Activated B cell treated with CpG ODN at 0.5 μM for 24 hours (primary cell): Measurements from ENCODE around the gene ATP9A. TPM values are rescaled to one million over a fixed set of nuclear protein-coding genes. Genes with fewer than 3 reads are reported as not detected.
"Not testable (repeated sequence)": the region's sequence is repeated elsewhere in the genome, so short reads cannot be mapped to it uniquely, and the experiment has no call there.

Source experiments
- ATAC-seq: fragments of 200-7000 bp; cut with Tn5 transposase; one replicate; pipeline ENCODE4 v1.10.0; 2021; ENCODE audit warnings: low read depth, mild to moderate bottlenecking, moderate library complexity
- CTCF ChIA-PET: fragments of 350-600 bp; sonication (Branson Sonifier 250); formaldehyde crosslinking; loops from one replicate; lab custom pipeline; 2021; ENCODE audit warnings: antibody characterized with exemption; lab: Charles Lee
- POLR2A ChIA-PET: fragments of 350-600 bp; sonication (Branson Sonifier 250); formaldehyde crosslinking; loops from one replicate; lab custom pipeline; 2021; ENCODE audit warnings: antibody characterized with exemption; lab: Charles Lee
- DNase-seq: peaks from one replicate; pipeline ENCODE4 v3.0.0; 2022
- H3K27ac Mint-ChIP-seq: one replicate; pipeline ENCODE4 v1.8.0; 2020; ENCODE audit warnings: mixed read lengths
- H3K27me3 Mint-ChIP-seq: one replicate; pipeline ENCODE4 v1.8.0; 2021; ENCODE audit warnings: mixed read lengths
- H3K36me3 Mint-ChIP-seq: one replicate; pipeline ENCODE4 v1.8.0; 2021; ENCODE audit warnings: low read depth, mixed read lengths
- H3K4me1 Mint-ChIP-seq: one replicate; pipeline ENCODE4 v1.8.0; 2021; ENCODE audit warnings: mixed read lengths
- H3K4me3 Mint-ChIP-seq: one replicate; pipeline ENCODE4 v1.8.0; 2020; ENCODE audit warnings: mild to moderate bottlenecking, mixed read lengths
- H3K9me3 Mint-ChIP-seq: one replicate; pipeline ENCODE4 v1.8.0; 2020; ENCODE audit warnings: mixed read lengths
- intact Hi-C: fragments of 100-400 bp; cut with micrococcal nuclease; formaldehyde crosslinking; loops from one replicate; pipeline ENCODE4 v1.15.1; 2024
- total RNA-seq: library from RNA; stranded (reverse); gene quantifications from 2 replicates; pipeline ENCODE4 v1.2.3, GENCODE V29; 2022
- TF ChIP-seq, protein P1 (sequence below): fragments of 200-600 bp; IDR thresholded peaks from one replicate; pipeline ENCODE4 v1.8.0; 2022; ENCODE audit warnings: antibody characterized with exemption, mild to moderate bottlenecking

The ATP9A gene
- total RNA-seq, 1 donor from 2014 or later, result 0.07 TPM

DNA sequence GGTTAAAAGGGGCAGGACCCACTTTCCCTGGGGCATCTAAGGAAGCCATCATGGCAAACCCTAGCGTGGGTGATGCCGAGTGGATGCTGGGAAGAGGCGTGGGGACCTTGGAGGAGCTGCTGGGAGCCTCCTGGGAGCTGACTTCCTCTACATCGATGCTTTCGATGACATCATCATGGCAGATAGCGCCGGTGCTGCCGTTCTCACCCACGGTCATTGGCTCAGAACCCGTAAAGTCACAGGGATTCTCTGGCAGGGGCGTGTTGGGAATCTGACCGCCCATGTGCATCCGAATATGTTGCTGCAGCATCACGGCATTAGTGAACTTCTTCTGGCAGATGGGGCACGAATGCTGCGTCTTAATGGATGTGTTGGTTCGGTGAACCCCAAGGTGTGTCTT, 22.1 kb upstream of the ATP9A start:
- Mint-ChIP-seq H3K9me3 (no peaks in the 10 kb centered on the region), H3K27ac (no peak overlapping the region), H3K36me3 (no peaks in the 10 kb centered on the region), H3K4me3 (no peak overlapping the region), H3K4me1 (no peaks in the 10 kb centered on the region), H3K27me3 (peaks cover 10% of the 10 kb centered on the region)
- ChIA-PET CTCF (no interaction called here), POLR2A (no interaction called here)
- TF ChIP-seq, protein P1, sequence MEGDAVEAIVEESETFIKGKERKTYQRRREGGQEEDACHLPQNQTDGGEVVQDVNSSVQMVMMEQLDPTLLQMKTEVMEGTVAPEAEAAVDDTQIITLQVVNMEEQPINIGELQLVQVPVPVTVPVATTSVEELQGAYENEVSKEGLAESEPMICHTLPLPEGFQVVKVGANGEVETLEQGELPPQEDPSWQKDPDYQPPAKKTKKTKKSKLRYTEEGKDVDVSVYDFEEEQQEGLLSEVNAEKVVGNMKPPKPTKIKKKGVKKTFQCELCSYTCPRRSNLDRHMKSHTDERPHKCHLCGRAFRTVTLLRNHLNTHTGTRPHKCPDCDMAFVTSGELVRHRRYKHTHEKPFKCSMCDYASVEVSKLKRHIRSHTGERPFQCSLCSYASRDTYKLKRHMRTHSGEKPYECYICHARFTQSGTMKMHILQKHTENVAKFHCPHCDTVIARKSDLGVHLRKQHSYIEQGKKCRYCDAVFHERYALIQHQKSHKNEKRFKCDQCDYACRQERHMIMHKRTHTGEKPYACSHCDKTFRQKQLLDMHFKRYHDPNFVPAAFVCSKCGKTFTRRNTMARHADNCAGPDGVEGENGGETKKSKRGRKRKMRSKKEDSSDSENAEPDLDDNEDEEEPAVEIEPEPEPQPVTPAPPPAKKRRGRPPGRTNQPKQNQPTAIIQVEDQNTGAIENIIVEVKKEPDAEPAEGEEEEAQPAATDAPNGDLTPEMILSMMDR, result no peak
- no peak for DNase-seq
- intact Hi-C loops, result no loop called here
- no peak for ATAC-seq

DNA sequence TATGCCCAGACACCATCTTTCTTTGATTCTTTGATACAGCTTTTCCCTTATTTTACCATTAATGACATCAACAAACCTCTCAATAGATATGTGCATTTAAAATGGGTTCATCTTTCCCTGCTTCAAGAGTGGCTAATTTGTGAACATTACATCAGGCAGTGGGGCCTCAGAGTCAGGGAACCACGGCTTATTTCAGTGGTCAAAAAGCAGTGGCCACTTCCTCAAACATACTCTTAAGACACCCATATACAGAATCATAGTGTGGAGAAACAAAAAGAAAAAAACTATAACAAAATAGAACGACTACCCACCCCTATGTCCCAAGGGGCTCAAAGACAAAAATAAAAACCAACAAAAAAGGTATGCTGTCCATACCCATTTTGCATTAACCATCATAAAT, 21.2 kb upstream of the ATP9A start:
- intact Hi-C loops, result no loop called here
- Mint-ChIP-seq H3K4me1 (no peaks in the 10 kb centered on the region), H3K9me3 (no peaks in the 10 kb centered on the region), H3K27ac (no peak overlapping the region), H3K4me3 (no peak overlapping the region), H3K36me3 (no peaks in the 10 kb centered on the region), H3K27me3 (peaks cover 10% of the 10 kb centered on the region)
- TF ChIP-seq, protein P1, result no peak
- DNase-seq, result no peak
- POLR2A ChIA-PET, result no interaction called here
- no peak for ATAC-seq
- CTCF ChIA-PET, result no interaction called here

DNA sequence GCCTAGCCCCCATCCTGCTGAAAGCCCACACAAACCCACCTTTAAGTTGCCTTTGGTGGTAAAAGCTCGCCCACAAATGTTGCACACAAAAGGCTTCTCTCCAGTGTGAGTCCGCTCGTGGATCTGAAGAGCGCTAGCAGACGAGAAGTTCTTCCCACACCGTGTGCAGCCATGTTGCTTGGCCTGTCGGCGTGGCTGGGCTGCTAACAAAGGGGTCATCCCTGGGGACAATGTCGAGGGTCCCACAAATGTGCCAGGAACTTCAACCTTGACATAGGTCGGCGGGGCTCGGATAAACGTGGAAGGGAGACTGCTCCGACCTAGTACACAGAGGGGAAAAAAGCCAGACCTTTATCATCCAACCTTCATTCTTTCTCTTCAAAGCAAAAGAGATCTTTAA, 20.6 kb upstream of the ATP9A start:
- CTCF ChIA-PET, result no interaction called here
- TF ChIP-seq, protein P1, result no peak
- no peak overlapping the region for H3K27ac Mint-ChIP-seq
- no peaks in the 10 kb centered on the region for H3K36me3 Mint-ChIP-seq
- no peak overlapping the region for H3K4me3 Mint-ChIP-seq
- no peaks in the 10 kb centered on the region for H3K4me1 Mint-ChIP-seq
- no peak for DNase-seq
- intact Hi-C loops, result no loop called here
- no peak for ATAC-seq
- H3K27me3 Mint-ChIP-seq, result peaks cover 10% of the 10 kb centered on the region
- POLR2A ChIA-PET, result no interaction called here
- no peaks in the 10 kb centered on the region for H3K9me3 Mint-ChIP-seq

DNA sequence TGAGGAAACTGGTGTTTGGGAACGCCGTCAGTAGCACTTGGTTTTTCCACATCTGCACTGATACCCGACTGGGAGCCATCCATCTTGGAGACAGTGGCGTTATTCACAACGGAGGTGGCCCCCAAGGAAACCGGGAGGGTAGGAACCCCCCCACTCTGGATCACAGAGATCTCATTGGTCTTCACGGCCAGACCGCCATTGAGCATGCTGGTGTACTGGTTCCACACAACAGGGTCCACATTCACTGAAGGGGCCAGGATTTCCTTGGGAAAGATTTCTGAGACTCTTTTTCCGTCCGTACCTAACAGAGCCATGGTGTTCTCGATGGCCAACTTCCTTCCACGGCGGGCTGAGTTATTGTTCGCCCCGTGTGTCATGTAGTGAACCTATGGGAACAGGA, 16.1 kb upstream of the ATP9A start:
- TF ChIP-seq, protein P1, result no peak
- Mint-ChIP-seq H3K27me3 (peaks cover 2% of the 10 kb centered on the region), H3K27ac (no peak overlapping the region), H3K4me1 (no peaks in the 10 kb centered on the region), H3K9me3 (no peaks in the 10 kb centered on the region), H3K36me3 (no peaks in the 10 kb centered on the region), H3K4me3 (no peak overlapping the region)
- intact Hi-C loops, result no loop called here
- DNase-seq (no peak), ATAC-seq (no peak)
- CTCF ChIA-PET, result no interaction called here
- POLR2A ChIA-PET, result no interaction called here

DNA sequence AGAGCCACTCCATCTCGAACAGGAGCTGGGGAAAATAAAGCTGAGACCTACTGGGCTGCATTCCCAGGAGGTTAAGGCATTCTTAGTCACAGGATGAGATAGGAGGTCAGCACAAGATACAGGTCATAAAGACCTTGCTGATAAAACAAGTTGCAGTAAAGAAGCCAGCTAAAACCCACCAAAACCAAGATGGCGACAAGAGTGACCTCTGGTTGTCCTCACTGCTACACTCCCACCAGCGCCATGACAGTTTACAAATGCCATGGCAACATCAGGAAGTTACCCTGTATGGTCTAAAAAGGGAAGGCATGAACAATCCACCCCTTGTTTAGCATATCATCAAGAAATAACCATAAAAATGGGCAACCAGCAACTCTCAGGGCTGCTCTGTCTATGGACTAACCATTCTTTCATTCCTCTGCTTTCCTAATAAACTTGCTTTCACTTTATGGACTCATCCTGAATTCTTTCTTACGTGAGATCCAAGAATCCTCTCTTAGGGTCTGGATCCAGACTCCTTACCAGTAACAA, 10.1 kb upstream of the ATP9A start:
- H3K4me3 Mint-ChIP-seq, ATAC-seq, intact Hi-C loops, H3K4me1 Mint-ChIP-seq, CTCF ChIA-PET, H3K9me3 Mint-ChIP-seq, DNase-seq, H3K36me3 Mint-ChIP-seq, H3K27ac Mint-ChIP-seq, H3K27me3 Mint-ChIP-seq, POLR2A ChIA-PET: not testable (repeated sequence)

DNA sequence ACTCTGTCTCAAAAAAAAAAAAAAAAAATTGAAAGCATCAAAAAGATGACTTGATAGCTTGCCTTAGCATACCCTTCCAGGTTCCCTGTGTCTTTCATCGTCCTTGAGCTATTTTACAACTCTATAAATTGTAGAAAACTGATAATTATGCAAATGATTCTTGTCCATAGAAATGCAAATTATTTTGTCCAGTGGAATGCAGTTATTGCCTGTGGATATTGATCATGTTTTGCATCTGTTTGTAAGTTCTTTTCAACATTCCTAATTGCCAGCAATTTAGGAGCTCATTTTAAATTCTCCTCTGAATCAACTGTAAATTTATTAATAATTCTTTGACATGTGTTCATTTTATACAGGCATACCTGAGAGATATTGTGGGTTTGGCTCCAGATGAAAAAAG, 7.1 kb upstream of the ATP9A start:
- DNase-seq (no peak), ATAC-seq (no peak)
- Mint-ChIP-seq H3K36me3 (no peaks in the 10 kb centered on the region), H3K4me3 (no peak overlapping the region), H3K27ac (no peak overlapping the region), H3K9me3 (peaks cover 4% of the 10 kb centered on the region), H3K27me3 (peaks cover 7% of the 10 kb centered on the region), H3K4me1 (no peaks in the 10 kb centered on the region)
- ChIA-PET CTCF (no interaction called here), POLR2A (interaction anchor here (0.6 kb wide), 1 partner anchor 336 kb away, joined by 4 read pairs; no protein-coding TSS in a partner anchor)
- intact Hi-C loops, result no loop called here
- TF ChIP-seq, protein P1, result no peak
